PC-3 (cell line): ENCODE measurements around the gene CDH13. TPM values are rescaled to one million over a fixed set of nuclear protein-coding genes. Genes with fewer than 3 reads are reported as not detected.

Source experiments
- ATAC-seq: fragments of 200-7000 bp; cut with Tn5 transposase; 2 replicates; pipeline ENCODE4 v1.9.1; 2020; ENCODE audit warnings: mild to moderate bottlenecking, moderate library complexity
- BruUV-seq: library from RNA; stranded (reverse); fragments of 400-500 nt; replicated peaks from 2 replicates; lab custom pipeline; 2021; lab: Mats Ljungman, UMichigan
- CTCF ChIA-PET: fragments of 300-600 bp; sonication (Branson Sonifier 250); formaldehyde crosslinking; loops from one replicate; lab custom pipeline; 2022; ENCODE audit warnings: antibody characterized with exemption; lab: Charles Lee
- POLR2A ChIA-PET: fragments of 300-600 bp; sonication (Branson Sonifier 250); formaldehyde crosslinking; loops from one replicate; lab custom pipeline; 2022; ENCODE audit warnings: antibody characterized with exemption; ENCODE audit not compliant: unreplicated experiment; lab: Charles Lee
- DNase-seq: peaks from one replicate; pipeline ENCODE4 v3.0.0-alpha.2; 2015
- H2AFZ ChIP-seq: fragments of 300-600 bp; sonication (generic); 2 replicates; pipeline ENCODE4 v1.6.0; 2016; ENCODE audit warnings: antibody characterized with exemption, low read length
- H3F3A ChIP-seq: fragments of 300-600 bp; sonication (generic); one replicate; pipeline ENCODE4 v1.6.0; 2017; ENCODE audit warnings: antibody characterized with exemption, low read length, control low read depth, mild to moderate bottlenecking; ENCODE audit not compliant: unreplicated experiment
- H3K27ac ChIP-seq: fragments of 300-600 bp; sonication (generic); 2 replicates; pipeline ENCODE4 v1.5.1; 2016; ENCODE audit warnings: mild to moderate bottlenecking, low read length
- H3K27me3 ChIP-seq: fragments of 300-600 bp; sonication (generic); 2 replicates; pipeline ENCODE4 v1.6.1; 2016; ENCODE audit warnings: low read length, mixed read lengths
- H3K36me3 ChIP-seq: fragments of 300-600 bp; sonication (generic); 2 replicates; pipeline ENCODE4 v1.6.1; 2016; ENCODE audit warnings: low read depth, mixed run types, low read length, mixed read lengths
- H3K4me1 ChIP-seq: fragments of 300-600 bp; sonication (generic); 2 replicates; pipeline ENCODE4 v1.5.1; 2016; ENCODE audit warnings: low read length; ENCODE audit not compliant: insufficient read depth
- H3K4me2 ChIP-seq: fragments of 300-600 bp; sonication (generic); 2 replicates; pipeline ENCODE4 v1.6.0; 2016; ENCODE audit warnings: low read length
- H3K4me3 ChIP-seq: fragments of 300-600 bp; sonication (generic); 2 replicates; pipeline ENCODE4 v1.5.1; 2016; ENCODE audit warnings: mild to moderate bottlenecking, low read length, mixed read lengths
- H3K79me2 ChIP-seq: fragments of 300-600 bp; sonication (generic); 2 replicates; pipeline ENCODE4 v1.6.1; 2017; ENCODE audit warnings: low read length, mixed read lengths
- H3K9ac ChIP-seq: fragments of 300-600 bp; sonication (generic); 2 replicates; pipeline ENCODE4 v1.6.0; 2016; ENCODE audit warnings: mild to moderate bottlenecking, low read length
- H3K9me2 ChIP-seq: fragments of 300-600 bp; sonication (generic); replicated peaks from 2 replicates; pipeline ENCODE4 v1.6.1; 2016; ENCODE audit warnings: mixed run types, low read length, mixed read lengths
- H3K9me3 ChIP-seq: fragments of 300-600 bp; sonication (generic); 2 replicates; pipeline ENCODE4 v1.6.1; 2016; ENCODE audit warnings: low read length, mixed read lengths
- H4K20me1 ChIP-seq: fragments of 300-600 bp; sonication (generic); 2 replicates; pipeline ENCODE4 v1.6.1; 2016; ENCODE audit warnings: low read length, mixed read lengths
- CTCF ChIP-seq: fragments of 300-600 bp; sonication (generic); conservative IDR thresholded peaks from 2 replicates; pipeline ENCODE4 v1.5.1; 2017; ENCODE audit warnings: antibody characterized with exemption, low read depth, mild to moderate bottlenecking, low read length
- EZH2 ChIP-seq: fragments of 300-600 bp; sonication (generic); IDR thresholded peaks from one replicate; pipeline ENCODE4 v1.6.1; 2017; ENCODE audit warnings: antibody characterized with exemption, mild to moderate bottlenecking, low read length; ENCODE audit not compliant: unreplicated experiment
- EZH2phosphoT487 ChIP-seq: fragments of 300-600 bp; sonication (generic); IDR thresholded peaks from 2 replicates; pipeline ENCODE4 v1.6.1; 2018; ENCODE audit warnings: mild to moderate bottlenecking, antibody characterized with exemption, low read length, borderline replicate concordance
- intact Hi-C: fragments of 100-400 bp; cut with micrococcal nuclease; formaldehyde crosslinking; loops from 2 replicates; pipeline ENCODE4 v1.9.0; 2023
- total RNA-seq: library from RNA; depleted of rRNA; stranded (reverse); fragments of >200 nt; gene quantifications from 2 replicates; pipeline ENCODE4 v1.2.3, GENCODE V29; 2014

The CDH13 gene
- total RNA-seq, 1 experiment from 2014 or later = 0.36 TPM

GRCh38 chr16:83676086-83676485, 1049.3 kb downstream of the CDH13 start:
- Histone ChIP-seq H2AFZ (no peak overlapping the region), H4K20me1 (no peaks in the 10 kb centered on the region), H3K4me2 (no peak overlapping the region), H3K9me3 (no peaks in the 10 kb centered on the region), H3K4me1 (no peaks in the 10 kb centered on the region), H3K27ac (no peak overlapping the region), H3K27me3 (peaks cover 33% of the 10 kb centered on the region), H3K4me3 (no peak overlapping the region), H3F3A (no peaks in the 10 kb centered on the region), H3K36me3 (no peaks in the 10 kb centered on the region), H3K9me2 (no peaks in the 10 kb centered on the region), H3K9ac (no peak overlapping the region), H3K79me2 (no peaks in the 10 kb centered on the region)
- POLR2A ChIA-PET = no interaction called here
- DNase-seq = no peak
- TF ChIP-seq EZH2 (no peak), CTCF (no peak), EZH2phosphoT487 (no peak)
- CTCF ChIA-PET = no interaction called here
- BruUV-seq = no TSS peak
- intact Hi-C loops = no loop called here
- ATAC-seq = no peak

- Histone ChIP-seq H3K79me2 (no peaks in the 10 kb centered on the region), H2AFZ (no peak overlapping the region), H3K36me3 (no peaks in the 10 kb centered on the region), H3K4me2 (no peak overlapping the region), H3K27me3 (peaks cover 33% of the 10 kb centered on the region), H3K9me2 (no peaks in the 10 kb centered on the region), H3K4me3 (no peak overlapping the region), H3F3A (no peaks in the 10 kb centered on the region), H4K20me1 (no peaks in the 10 kb centered on the region), H3K9me3 (no peaks in the 10 kb centered on the region), H3K9ac (no peak overlapping the region), H3K4me1 (no peaks in the 10 kb centered on the region), H3K27ac (no peak overlapping the region)
- ATAC-seq (no peak), DNase-seq (no peak)
- POLR2A ChIA-PET = no interaction called here
- no peak for TF ChIP-seq EZH2
- no TSS peak for BruUV-seq
- intact Hi-C loops = no loop called here
- CTCF ChIA-PET = no interaction called here
Measured at GRCh38 chr16:83680980-83681379, 1054.2 kb downstream of the CDH13 start.

- no peak for ATAC-seq
- no peaks in the 10 kb centered on the region for H3K9me3 ChIP-seq
- POLR2A ChIA-PET = no interaction called here
Measured at GRCh38 chr16:83681381-83681956, 1054.7 kb downstream of the CDH13 start.

More at GRCh38 chr16:83681381-83681956, 1054.7 kb downstream of the CDH13 start:
- H3K27me3 ChIP-seq = peaks cover 31% of the 10 kb centered on the region
- no peaks in the 10 kb centered on the region for H3K79me2 ChIP-seq
- DNase-seq = no peak
- intact Hi-C loops = no loop called here
- no TSS peak for BruUV-seq
- no peak overlapping the region for H3K4me3 ChIP-seq
- no peaks in the 10 kb centered on the region for H3F3A ChIP-seq
- CTCF ChIA-PET = no interaction called here
- H3K4me1 ChIP-seq = no peaks in the 10 kb centered on the region
- no peak overlapping the region for H3K27ac ChIP-seq
- no peaks in the 10 kb centered on the region for H3K9me2 ChIP-seq
- H4K20me1 ChIP-seq = no peaks in the 10 kb centered on the region
- no peak overlapping the region for H2AFZ ChIP-seq
- H3K36me3 ChIP-seq = no peaks in the 10 kb centered on the region
- H3K4me2 ChIP-seq = no peak overlapping the region
- H3K9ac ChIP-seq = no peak overlapping the region
- TF ChIP-seq EZH2phosphoT487 (no peak), EZH2 (no peak), CTCF (no peak)
